GM10266 (cell line): Measurements from ENCODE around the gene PSMD10.

Source experiments
- DNase-seq: peaks from one replicate; pipeline ENCODE4 v3.0.0; 2012; ENCODE audit errors: extremely low spot score
- TF ChIP-seq, protein P1 (sequence below): IDR thresholded peaks from 2 replicates; pipeline ENCODE4 v1.5.1; 2012; ENCODE audit warnings: mild to moderate bottlenecking, low read depth; ENCODE audit not compliant: control insufficient read depth, insufficient read depth; ENCODE audit errors: missing control alignments

Gene PSMD10

DNA sequence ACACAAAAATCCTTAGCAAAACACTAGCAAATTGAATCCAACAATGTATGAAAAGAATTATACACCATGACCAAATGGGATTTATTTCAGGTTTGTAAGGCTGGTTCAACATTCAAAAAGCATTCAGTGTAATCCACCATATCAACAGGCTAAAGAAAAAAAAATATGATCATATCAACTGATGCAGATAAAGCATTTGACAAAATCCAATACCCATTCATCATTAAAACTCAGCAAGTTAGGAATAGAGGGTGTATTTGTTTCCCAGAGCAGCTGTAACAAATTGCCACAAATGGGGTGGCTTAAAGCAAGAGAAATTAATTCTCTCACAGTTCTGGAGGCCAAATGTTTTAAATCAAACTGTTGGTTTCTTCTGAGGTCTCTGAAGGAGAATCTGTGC lies 35.8 kb downstream of the PSMD10 start:
- no peak for DNase-seq
- TF ChIP-seq, protein P1, sequence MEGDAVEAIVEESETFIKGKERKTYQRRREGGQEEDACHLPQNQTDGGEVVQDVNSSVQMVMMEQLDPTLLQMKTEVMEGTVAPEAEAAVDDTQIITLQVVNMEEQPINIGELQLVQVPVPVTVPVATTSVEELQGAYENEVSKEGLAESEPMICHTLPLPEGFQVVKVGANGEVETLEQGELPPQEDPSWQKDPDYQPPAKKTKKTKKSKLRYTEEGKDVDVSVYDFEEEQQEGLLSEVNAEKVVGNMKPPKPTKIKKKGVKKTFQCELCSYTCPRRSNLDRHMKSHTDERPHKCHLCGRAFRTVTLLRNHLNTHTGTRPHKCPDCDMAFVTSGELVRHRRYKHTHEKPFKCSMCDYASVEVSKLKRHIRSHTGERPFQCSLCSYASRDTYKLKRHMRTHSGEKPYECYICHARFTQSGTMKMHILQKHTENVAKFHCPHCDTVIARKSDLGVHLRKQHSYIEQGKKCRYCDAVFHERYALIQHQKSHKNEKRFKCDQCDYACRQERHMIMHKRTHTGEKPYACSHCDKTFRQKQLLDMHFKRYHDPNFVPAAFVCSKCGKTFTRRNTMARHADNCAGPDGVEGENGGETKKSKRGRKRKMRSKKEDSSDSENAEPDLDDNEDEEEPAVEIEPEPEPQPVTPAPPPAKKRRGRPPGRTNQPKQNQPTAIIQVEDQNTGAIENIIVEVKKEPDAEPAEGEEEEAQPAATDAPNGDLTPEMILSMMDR = no peak

- TF ChIP-seq, protein P1 = no peak
Observed at GRCh38 chrX:108053218-108053617, 38.1 kb downstream of the PSMD10 start.

GRCh38 chrX:108049649-108050048 lies 41.7 kb downstream of the PSMD10 start:
- no peak for DNase-seq
- TF ChIP-seq, protein P1 = no peak

More at GRCh38 chrX:108053218-108053617, 38.1 kb downstream of the PSMD10 start:
- DNase-seq = no peak

- TF ChIP-seq, protein P1 = no peak
- DNase-seq = no peak
Observed at GRCh38 chrX:108044554-108045256, 46.6 kb downstream of the PSMD10 start, which contains the start of gene VSIG1. VSIG1 (plus strand) TSS chrX:108045065; CDS start chrX:108045131, 66 bp downstream.

GRCh38 chrX:108036298-108036973 lies 54.9 kb downstream of the PSMD10 start:
- no peak for DNase-seq
- TF ChIP-seq, protein P1 = no peak

- DNase-seq = no peak
- TF ChIP-seq, protein P1 = no peak
Observed at GRCh38 chrX:108034725-108035124, 56.6 kb downstream of the PSMD10 start.
